ENCODE results near the gene PLEKHA6.
"Not testable (repeated sequence)": the region's sequence is repeated elsewhere in the genome, so short reads cannot be mapped to it uniquely, and the experiment has no call there.

PLEKHA6 gene

DNA sequence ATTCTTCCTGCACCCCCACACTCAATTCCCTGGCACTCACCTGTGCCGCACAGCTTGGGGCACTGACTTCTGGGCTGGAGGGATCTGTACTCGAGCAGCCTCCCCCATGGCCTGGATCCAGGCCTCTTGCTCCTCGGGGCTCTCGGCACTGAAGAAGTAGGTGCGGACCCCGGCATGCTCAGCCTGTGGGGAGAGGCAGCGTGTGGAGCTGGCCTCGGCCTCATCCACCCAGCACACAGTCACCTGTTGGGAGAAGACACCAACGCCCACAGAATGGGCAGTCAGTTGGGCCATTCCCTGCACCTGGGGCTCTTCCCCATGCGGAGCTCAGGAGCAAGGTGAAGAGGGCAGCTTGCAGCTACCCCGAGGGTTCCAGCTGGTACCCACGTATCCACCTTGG, 98.5 kb downstream of the PLEKHA6 start:
- DNase-seq (ENCODE audit: low read depth in 2 of 2) = no peak

DNA sequence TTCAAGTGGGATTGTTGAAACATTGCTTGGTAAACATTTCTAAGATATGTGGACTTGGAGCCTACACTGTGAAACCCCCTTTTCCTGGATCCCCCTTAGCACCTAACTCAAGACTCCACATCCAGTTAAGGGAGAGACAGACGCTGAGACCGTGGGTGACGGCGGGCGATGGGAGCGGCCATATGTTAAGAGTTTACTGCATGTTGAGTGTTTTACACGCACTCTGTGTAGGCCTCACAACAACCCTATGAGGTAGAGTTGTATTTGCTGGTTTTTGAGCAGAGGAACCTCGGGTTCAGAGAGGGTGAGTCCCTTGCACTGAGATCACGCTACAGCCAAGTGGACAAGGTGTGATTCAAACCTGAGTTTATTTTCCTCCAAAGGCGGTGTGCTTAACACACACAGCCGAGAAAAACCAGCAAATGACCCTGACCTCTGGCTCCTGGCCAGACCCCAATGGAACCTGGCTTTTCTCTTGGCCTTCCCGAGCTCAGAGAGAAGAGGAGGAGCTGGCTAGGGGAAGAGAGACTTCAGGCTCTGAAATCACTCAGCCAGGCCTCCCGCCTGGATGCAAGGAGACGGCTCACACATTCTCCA, 99.0 kb downstream of the PLEKHA6 start:
- DNase-seq (ENCODE audit: low read depth in 2 of 2) = no peak

DNA sequence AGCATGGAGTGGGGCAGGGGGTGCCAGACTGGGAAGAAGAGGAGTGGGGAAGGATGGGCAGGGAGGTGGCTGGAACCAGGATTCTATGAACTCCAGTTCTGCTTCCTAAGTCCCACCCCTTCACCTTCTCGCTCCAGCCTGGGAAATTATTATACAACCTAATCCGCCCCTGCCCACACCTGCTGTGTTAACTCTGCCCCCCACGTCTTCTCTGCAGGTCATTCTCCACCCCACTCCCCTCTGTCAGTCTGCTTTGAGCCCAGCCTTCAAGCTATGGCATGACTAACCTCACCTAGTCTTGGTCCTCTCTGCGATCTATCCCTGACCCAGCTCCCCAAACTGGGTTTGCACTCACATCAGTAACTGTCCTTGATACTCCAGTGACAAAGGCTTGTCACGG, 99.9 kb downstream of the PLEKHA6 start:
- no peak for DNase-seq (ENCODE audit: low read depth in 2 of 2)

DNA sequence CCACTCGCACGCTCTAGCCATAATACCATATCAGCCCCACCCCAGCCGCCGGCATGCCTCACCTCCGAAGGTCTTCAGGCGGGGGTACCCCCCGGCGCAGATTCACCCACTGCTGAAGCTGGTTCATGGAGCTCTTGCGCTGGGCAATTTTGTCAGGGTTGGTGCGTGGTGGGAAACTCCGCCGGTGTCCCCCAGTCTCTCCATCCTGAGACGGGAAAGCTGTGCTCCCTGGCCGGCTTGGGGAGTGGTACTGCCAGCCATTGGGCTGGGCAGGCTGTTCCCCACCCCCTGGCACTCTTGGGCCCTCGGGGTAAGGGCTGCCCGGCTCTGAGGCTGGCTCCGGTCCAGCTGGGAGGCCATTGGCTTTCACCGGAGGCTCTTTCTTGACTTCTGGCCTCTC, 100.5 kb downstream of the PLEKHA6 start:
- no peak for DNase-seq (ENCODE audit: low read depth in 2 of 2)

DNA sequence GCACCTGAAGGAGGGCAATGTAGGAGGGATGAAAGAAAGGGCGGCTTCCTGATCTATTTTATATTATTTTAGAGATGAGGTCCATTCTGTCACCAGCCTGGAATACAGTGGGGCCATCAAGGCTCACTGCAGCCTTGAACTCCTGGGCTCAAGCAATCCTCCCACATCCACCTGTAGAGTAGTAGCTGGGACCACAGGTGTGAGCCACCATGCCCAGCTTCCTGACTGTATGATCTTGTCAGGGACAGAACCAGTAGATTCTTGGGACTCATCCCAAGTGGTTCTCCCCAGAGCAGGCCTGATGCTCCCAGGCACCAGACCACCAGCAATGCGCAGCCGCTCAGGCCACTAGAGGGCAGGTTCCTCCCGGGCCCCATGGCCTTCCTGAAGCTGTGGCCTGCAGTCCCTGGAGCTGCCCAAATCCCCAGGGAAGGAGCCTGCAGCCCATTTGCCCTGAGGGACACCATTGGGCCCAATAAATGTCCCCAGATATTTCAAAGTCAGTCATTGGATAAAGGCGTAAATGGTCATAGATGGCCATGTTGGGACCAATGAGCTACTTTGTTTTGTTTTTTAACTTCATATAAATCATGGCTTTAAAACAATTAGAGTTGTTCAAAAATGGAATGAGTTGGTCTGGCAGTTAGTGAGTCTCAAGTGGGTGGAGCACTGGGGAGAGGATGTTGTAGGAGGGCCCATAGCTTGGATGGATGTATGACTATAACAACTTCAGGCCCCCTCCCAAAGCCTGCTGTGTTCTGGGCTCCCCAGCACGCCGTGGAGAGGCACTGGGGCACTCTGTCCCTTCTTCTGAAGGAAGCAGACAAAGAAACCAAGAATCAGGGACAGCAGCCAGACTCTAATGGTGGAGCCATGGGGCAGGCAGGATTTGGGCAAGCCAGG, 101.3 kb downstream of the PLEKHA6 start:
- no peak for DNase-seq (ENCODE audit: low read depth in 2 of 2)

DNA sequence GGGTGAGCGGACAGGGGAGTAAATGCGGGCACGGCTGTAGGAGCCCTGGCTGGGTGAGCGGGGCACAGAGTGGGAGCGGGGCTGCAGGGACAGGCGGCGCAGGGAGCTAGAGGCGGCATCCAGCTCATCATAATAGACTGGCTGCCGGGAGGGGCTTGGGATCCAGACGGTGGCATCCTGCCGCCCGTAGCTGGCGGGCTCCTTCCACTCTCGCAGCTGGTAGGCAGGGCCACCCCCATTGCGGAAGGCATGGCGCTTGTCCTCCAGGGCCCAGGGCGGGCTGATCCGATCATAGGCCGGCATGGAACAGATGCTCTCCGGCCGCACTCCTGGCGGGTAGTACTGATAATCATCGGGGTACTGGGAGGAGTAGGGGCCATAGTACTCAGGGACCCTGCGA, 102.3 kb downstream of the PLEKHA6 start:
- DNase-seq (ENCODE audit: low read depth in 2 of 2) = no peak

DNA sequence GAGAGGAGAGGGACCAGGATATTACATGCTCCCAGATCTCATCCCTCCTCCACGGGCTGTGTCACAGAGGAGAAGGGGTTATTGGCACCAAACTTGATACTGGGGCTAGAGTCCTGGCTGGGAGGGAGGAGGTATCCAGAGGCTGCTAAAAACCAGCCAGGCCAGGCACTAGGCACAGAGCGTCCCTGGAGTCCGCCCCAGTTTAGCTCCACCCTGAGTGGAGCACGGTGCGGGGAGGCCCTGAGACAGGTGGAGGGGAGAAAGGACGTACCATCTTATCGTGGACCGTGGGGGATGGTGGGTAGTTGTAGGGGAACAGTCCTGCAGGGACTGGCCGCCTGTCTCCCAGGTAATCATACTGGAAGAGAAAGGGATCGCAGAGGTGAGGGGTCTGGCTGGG, 103.2 kb downstream of the PLEKHA6 start:
- DNase-seq (ENCODE audit: low read depth in 2 of 2) = no peak

DNA sequence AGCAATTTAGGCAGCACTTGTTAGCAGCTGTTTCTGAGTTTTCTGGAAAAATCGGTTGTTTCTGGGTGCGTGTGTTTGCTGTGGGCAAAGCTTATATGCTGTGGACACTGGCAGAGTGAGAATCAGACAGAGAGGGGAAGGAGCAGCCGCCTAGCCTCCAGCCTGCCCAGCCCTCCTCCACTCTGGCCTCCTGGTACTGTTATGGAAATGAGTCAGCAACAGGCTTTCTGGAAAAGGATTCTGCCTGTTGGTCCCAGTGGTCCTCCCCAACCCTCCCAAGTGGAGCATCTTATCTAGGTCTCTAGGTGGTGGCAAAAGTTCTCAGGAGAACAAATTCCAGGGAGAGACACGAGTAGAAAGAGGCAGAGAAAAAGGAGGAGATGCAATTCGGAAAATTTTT, 103.8 kb downstream of the PLEKHA6 start:
- no peak for DNase-seq (ENCODE audit: low read depth in 2 of 2)

DNA sequence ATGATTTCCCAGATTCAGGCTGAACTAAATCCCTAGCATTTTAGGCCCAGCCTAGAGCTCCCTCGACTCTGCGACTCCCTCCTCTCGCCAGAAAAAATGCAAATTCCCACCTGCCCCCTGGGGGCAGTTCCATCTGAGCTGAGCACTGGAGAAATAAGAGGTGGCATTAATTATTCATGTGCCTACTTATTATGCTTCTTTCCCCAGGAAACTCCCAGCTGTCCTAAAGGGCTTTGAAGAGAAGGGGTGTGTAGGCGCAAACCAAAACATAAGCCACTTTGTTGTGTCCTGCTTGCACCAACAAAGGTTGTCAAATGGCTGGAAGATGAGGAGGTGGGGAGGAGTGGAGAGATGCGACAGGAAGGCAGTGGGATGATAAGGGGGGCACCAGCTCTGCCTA, 104.5 kb downstream of the PLEKHA6 start:
- DNase-seq (ENCODE audit: low read depth in 2 of 2) = no peak

DNA sequence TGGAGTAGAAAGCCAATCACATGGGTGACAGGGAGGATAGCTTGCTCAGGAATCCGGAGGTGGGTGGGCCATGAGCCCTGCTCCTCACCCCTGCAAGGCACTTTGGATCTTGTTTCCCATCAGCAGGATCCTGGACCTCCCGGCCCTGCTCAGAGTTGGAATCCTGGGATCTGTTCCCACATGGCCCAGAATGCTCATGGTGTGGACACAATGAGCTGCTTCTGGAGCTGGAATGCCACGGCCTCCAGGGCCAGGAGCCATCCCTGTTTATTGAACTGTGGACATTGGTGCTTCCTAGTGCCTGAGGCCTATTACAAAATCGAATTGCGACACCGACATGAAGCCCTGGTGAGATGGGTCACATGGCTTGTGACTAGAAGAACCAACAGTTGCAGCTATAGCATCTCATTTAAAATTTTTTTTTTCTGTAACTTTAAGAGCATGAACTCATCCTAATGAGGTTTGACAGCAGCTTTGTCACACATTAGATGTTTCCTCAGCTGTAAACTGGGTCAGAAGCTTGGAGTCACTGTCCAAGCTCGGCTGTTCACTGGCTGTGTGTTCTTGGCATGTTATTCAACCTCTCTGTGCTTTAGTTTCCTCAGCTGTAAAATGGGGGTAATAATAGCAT, 105.6 kb downstream of the PLEKHA6 start:
- no peak for DNase-seq (ENCODE audit: low read depth in 2 of 2)

DNA sequence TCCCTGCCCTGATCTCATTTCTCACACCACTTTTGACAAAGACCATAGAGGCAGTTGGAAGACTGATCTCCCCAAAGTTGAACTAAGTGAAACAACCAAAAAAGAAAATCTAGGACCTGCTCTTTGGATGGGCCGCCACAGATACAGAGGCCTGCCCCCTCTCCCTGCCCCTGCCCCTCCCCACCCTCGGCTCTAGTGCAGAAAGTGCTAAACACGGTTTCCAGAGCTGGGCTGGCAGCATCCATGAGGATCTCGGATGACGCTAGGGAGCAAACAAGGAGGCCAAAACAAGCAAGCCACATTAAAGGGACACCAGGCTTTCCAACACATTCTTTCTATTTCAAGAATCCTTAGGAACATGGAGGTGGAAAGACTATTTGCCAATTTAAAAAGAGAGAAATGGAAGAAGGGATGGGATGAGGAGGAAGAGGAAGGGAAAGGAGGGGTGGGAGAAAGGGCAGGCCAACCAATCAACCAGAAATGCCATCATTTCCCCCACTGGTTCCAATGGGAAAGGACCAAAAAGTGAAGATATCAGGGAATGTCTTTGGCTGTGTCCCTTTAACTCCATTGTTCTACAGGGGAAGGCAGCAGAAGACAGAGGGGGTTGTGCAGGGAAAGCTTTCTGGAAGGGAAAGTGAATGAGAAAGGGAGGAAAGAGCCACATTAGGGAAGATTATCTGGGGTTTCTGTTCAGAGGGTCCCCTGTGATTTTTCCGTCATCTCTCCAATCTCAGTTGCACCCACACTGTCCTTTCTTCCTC, 107.6 kb downstream of the PLEKHA6 start:
- no peak for DNase-seq (ENCODE audit: low read depth in 2 of 2)

DNA sequence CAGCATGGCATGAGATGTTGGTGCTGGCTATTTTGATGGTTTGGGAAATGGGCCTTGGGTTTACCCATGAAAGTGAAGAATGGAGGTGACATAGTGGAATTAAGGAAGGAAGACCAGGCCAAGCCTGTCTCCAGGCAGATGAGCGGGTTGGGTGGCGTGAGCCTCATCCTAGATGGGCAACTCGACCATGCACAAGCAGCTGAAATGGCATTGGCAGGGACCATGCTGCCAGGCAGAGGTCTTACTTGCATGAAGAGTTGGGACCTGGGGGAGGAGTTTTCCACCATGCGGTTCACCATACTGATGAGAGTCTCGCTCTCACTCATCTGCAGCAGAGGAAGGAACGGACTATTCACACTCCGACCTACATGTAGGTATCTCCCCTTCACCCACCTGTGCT, 108.4 kb downstream of the PLEKHA6 start:
- DNase-seq (ENCODE audit: low read depth in 2 of 2) = no peak

DNA sequence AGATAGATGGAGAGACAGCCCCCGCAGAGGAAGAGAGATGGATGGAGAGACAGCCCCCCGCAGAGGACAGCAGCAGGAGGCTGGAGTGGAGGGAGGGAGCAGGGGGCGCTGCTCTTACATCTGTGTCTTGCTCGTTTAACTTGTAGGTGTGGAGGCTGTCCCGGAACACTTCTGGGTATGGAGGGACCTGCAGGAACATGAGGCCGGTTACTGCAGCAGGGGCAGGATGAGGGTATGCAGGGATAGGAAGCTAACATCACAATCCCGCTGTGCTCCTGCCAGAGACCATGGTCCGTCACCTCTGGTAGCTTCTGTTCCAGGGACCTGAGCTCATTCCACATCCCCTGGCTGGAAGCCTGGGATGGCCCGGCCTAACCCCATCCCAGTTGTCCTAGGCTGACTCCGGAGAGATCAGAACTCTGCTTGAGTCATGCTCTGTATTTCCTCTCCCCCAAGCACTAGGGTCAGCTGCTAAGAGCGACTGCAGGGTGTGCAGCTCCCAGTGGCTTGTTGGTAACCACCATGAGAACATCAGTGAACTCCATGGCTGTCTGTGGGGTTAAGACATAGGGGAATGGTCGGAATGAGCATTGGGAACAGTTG, 109.2 kb downstream of the PLEKHA6 start:
- DNase-seq (ENCODE audit: low read depth in 2 of 2) = no peak

DNA sequence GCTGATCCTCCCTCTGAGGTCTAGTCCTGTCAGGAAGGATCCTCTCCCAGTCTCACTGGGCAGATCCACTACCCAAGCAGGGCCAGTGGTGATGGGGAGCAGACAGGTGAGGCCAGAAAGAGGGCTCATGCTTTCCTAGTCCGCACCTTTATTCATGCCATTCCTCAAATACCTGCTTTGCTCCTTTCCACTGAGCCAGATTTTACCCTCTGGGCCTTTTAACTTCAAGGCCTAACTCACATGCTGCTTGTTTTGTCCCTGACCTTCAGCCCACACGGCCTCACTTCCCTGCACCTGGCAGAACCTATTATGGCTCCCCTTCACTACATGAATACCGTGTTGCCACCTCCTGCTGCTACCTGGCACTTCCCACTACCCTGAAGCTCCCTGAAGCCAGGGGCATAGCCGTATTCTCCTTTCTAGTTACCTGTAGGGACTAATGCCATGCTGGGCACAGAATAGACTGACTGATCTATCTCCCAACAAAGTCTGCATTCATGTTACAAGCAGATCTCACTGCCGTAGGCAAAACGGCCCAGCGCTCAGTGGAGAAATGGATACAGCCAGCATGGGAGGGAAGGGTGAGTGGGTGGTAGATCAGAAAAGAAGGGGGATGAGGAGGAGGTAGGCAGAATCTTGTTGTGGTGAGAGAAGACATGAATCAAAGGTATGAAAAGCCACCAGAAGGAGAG, 109.8 kb downstream of the PLEKHA6 start:
- no peak for DNase-seq (ENCODE audit: low read depth in 2 of 2)

DNA sequence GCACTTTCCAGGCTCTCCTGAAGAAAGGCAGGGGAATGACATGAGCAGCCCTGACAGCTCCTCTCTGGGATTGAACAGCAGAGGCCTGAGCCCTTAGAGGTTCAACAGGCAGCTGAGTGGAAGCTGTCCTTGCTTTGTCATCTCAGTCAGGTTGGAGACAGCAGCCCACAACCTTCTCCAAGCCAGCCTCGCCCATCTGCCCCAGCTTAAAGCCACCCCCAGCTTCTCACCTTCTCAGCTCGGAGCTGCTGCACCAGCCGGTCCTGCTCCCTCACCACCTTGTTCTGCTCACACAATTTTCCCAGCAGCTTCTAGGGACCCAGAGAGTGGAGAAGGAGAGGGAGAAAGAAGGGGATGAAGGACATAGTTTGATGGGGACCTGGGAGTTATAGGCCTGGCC, 110.8 kb downstream of the PLEKHA6 start:
- no peak for DNase-seq (ENCODE audit: low read depth in 2 of 2)

DNA sequence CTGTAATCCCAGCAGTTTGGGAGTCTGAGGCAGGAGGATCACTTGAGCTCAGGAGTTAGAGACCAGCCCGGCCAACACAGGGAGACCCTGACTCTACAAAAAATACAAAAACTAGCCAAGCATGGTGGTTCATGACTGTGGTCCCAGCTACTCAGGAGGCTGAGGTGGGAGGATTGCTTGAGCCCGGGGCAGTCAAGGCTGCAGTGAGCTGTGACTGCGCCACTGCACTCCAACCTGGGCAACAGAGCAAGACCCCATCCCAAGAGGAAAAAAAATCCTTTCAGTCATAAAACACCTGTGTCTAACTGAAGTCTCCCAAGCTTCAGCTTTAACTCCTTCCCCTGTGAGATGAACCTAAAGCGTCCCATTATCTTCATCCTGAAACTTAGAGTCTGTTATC, 112.9 kb downstream of the PLEKHA6 start:
- DNase-seq (ENCODE audit: low read depth in 2 of 2) = no peak

DNA sequence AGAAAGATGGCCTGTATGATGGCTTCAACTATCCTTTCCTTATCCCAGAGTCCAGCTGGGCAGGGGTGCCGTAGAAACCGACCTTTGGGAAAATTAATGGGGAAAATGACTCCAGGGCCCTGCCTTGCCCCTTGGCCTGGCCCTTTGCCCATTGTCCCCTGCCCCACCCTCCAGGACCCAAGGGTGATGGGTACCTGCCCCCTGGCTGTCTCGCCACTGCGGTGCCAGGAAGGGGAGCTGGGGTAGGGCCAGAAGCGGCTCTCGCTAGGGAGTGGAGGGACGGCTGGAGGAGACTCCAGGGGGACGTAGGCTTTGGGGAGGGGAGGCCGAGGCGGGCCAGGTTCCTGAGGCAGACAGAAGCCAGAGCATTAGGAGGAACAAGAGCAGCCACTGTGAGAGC, 116.8 kb downstream of the PLEKHA6 start:
- no peak for DNase-seq (ENCODE audit: low read depth in 2 of 2)

DNA sequence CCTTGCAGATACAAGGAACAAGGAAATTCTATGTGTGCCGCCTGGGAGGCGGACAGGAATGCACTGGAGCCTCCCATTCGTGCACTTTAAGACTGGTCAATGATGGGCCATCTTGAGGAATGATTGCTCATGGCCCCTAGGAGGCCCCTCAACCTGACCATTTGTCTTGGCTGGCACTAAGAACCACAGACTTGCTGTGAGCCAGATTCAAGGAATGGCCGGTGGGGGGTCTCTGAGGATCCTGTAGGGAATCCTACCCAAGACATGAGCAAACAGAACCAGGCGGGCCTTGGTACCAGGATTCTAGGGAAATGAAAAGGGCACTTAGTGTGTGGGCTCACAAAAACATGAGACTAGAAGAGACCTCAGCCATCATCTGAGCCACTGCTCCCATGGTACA, 117.8 kb downstream of the PLEKHA6 start:
- DNase-seq (ENCODE audit: low read depth in 2 of 2) = no peak

DNA sequence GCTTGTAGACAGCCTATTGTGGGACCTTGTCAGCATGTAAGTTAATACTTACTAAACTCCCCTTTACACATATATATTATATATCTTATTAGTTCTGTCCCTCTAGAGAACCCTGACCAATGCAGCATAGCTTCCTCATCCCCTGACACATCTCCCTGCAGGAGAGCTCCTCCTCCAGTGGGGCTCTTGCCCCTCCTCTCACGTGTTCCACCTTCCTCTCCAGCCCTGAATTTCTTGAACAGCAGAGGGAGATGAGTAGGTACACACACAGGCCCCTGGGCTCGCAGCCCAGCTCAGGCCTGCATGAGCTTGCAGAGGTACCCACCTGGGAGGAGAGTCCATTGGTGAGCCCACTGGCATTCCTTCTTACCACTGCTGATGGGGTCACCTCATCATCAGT, 118.7 kb downstream of the PLEKHA6 start:
- no peak for DNase-seq (ENCODE audit: low read depth in 2 of 2)

DNA sequence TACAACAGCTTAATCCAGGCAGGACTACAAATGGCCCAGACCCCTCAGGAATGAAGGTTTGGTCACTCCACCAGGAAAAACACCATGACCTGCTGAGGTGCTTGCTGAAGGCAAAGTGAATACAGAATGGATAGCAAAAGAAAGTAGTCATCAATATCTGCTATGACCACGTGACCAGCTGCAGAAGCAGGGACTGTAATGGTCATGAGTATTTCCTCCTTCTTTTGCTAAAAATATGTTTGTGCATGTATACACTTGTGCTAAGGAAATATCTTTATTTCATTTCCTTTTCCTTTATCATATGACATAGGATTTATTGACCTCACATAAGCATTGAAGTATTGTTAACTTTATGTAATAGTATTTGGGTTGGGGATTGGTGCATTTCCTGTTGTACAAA, 119.5 kb downstream of the PLEKHA6 start:
- DNase-seq (ENCODE audit: low read depth in 2 of 2) = no peak

DNA sequence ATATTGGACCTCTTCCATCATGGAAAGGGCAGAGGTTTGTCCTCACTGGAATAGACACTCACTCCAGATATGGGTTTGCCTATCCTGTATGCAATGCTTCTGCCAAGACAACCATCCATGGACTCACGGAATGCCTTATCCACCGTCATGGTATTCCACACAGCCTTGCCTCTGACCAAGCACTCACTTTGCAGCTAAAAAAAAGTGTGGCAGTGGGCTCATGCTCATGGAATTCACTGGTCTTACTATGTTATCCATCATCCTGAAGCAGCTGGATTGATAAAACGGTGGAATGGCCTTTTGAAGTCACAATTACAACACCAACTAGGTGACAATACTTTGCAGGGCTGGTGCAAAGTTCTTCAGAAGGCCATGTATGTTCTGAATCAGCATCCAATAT, 120.3 kb downstream of the PLEKHA6 start:
- DNase-seq (ENCODE audit: low read depth in 2 of 2) = not testable (repeated sequence)
